Stomach (tissue), 4 donors: ENCODE data around the gene GTF3C6.

Experiments
- EP300 ChIP-seq: sonication (generic); formaldehyde crosslinking; IDR thresholded peaks from one replicate; pipeline ENCODE4 v1.6.1; 2017; ENCODE audit warnings: antibody characterized with exemption
- POLR2A ChIP-seq, 4 donors: fragments of 450-650 bp; IDR thresholded peaks; one replicate each; pipeline ENCODE4 v1.6.1; 2016; ENCODE audit warnings: antibody characterized with exemption in 4 of 4, control low read depth in 2 of 4, mild to moderate bottlenecking in 1 of 4, moderate library complexity in 1 of 4
- TF ChIP-seq, protein P1 (sequence below), 7 experiments: fragments of 450-650 bp in 4 of 7; fragments of 200-600 bp in 3 of 7; sonication (generic) in 3 of 7; IDR thresholded peaks; one replicate each; pipeline ENCODE4 v1.5.1; 2016 to 2019; ENCODE audit warnings: antibody characterized with exemption in 7 of 7, control low read depth in 2 of 7, mild to moderate bottlenecking in 1 of 7

DNA sequence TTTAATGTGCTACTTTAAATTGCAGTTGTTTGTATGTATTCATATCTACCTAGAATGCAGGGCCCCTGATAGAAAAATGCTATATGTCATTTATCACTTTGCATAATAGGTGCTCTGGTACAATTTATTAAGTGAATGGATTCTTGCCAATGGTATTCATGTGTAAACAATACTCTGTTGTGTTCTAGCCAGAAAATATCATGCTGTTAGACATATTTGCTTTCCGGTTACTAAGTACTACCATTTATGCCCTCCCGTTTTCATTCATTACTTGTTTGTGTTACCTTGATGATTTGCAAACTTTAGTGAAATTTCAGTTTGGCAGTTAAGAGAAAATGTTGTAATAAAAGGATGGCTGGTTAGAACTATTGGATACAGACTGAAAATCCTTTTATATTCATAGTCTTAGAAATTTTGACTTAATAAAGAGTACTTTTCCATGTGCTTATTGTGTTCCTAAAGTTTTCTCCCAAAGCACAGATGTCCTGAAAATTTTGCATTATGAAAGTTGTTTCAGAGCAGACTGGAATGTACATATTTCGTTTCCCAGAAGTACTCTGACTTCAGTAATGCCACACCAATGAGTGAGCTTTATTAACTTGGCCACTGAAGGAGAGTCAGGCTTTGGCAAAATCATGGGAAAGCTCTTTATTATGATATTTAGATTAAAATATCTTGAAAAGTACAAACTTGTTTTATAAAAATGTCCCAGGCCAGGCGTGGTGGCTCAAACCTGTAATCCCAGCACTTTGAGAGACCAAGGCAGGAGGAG is 54.8 kb downstream of the GTF3C6 start:
- no peak for TF ChIP-seq POLR2A (IDR thresholded peaks at IDR 0.05)
- TF ChIP-seq, protein P1, sequence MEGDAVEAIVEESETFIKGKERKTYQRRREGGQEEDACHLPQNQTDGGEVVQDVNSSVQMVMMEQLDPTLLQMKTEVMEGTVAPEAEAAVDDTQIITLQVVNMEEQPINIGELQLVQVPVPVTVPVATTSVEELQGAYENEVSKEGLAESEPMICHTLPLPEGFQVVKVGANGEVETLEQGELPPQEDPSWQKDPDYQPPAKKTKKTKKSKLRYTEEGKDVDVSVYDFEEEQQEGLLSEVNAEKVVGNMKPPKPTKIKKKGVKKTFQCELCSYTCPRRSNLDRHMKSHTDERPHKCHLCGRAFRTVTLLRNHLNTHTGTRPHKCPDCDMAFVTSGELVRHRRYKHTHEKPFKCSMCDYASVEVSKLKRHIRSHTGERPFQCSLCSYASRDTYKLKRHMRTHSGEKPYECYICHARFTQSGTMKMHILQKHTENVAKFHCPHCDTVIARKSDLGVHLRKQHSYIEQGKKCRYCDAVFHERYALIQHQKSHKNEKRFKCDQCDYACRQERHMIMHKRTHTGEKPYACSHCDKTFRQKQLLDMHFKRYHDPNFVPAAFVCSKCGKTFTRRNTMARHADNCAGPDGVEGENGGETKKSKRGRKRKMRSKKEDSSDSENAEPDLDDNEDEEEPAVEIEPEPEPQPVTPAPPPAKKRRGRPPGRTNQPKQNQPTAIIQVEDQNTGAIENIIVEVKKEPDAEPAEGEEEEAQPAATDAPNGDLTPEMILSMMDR (IDR thresholded peaks at IDR 0.05): no peak
- TF ChIP-seq EP300: no peak
